GM19193 (cell line): ENCODE data around the gene SLCO3A1.

Source experiments
- POLR2A ChIP-seq: IDR thresholded peaks from 4 replicates; pipeline ENCODE4 v1.6.1; 2011; ENCODE audit not compliant: insufficient read depth, insufficient read length; ENCODE audit errors: extremely low read depth

SLCO3A1 gene

GRCh38 chr15:92151168-92151567 lies 297.7 kb downstream of the SLCO3A1 start:
- TF ChIP-seq POLR2A: no peak

DNA sequence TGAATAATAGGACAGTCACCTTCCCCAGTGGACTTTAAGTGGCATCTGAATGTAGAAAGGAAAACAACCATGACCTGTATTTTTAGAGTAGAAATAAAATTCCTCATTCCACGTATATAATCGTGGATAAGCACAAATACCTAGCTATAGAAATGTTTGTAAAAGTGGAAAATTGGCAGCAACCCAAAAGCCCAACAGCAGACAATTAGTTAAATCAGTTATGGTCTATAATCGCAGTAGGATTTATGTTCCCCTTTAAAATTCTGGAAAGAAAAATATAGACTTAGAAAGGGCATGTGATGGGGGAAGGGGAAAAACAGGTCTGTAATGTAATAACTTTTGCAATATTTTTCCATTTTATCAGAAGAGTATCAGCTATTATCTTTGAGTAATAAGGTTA lies 298.2 kb downstream of the SLCO3A1 start:
- no peak for TF ChIP-seq POLR2A

DNA sequence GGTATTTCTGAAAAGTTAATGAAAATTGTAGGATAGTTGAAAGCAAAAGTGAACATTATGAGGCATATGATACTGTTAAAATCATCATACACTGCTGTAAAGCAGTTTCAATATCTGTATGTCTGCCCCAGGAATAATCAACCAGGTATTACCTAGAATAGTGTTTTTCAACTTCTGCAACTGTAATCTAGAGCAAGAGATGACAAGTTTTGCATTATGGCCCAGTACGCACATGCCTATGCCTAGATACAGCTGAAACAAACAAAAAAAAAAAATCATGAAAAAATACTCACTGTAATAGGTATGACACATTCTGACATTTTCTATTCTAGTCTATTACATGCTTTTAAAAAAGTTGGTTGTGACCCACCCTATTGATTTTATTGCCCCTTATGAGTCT lies 299.5 kb downstream of the SLCO3A1 start:
- no peak for TF ChIP-seq POLR2A

DNA sequence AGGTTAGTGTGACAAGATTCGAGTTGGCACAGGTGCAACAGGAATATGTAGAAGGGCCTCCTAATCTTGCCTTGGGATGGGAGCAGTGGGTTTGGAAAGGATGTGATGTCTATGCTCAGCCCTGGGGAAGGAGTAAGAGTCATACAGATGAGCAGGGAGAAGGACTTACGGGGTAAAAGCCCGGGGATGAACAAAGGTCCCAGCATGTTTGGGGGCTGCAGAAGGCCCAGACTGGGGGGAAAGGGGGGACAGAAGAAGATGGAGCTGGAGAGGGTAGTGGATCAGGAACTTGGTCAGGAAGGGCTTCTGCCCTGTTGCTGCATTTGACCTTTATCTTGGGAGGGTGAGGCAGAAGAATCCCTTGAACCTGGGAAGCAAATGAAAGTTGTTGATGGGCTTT lies 300.1 kb downstream of the SLCO3A1 start:
- no peak for TF ChIP-seq POLR2A

DNA sequence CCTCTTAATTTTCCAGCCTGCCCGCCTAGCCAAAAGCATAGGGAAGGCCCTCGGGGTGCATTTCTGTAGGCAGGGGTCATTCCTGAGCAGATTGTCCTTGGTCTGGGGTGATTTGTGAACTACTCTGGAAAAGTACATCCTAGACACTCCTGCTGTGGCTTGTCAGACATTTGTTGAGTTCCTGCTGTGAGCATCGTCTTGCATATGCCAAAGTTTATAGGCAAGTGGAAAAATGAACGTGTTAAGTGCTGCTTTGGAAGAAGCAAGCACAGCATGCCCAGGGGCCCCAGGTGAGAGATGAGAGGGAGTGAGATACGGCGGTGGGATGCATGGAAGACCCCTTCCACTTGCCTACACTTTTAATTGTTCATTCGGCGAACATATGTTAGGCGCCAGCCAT lies 302.4 kb downstream of the SLCO3A1 start:
- TF ChIP-seq POLR2A: no peak

- TF ChIP-seq POLR2A: no peak
These were observed 304.3 kb downstream of the SLCO3A1 start for GRCh38 chr15:92157666-92158298.

DNA sequence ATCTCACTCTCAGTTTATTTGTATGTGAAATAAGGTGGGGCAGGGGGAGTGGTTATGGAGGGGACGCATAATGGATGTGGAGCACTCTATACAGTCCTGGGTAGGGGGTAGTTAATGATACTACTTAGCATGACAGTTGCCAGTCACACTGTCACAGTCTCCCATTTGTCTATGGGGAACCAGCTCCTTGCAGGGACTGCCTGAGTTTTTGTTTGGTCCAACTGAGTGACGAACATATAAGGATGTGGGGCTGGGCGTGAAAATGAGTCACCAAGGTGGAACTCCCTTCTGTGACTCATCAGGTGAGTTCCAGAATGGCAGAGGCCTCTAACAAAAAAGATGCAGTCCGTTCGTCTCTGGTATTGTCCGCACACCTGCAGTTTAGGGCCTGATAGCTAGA lies 304.9 kb downstream of the SLCO3A1 start:
- TF ChIP-seq POLR2A: no peak

DNA sequence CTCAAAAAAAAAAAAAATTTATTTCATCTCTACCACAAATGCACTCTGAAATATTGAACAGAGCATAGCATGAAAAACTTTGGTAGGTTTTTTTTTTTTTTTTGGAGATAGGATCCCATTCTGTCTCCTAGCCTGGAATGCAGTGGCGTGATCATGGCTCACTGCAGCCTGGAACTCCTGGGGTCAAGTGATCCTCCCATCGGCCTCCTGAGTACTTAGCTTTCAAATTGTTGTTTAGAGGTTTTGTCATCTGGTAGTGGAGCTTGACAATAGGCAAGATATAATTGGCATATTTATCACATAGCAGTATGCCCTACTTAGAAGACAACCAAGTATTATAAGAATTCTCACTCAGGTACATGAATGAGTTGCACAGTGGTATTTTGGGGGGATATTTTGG lies 306.0 kb downstream of the SLCO3A1 start:
- TF ChIP-seq POLR2A: no peak

GRCh38 chr15:92159906-92160841 lies 306.7 kb downstream of the SLCO3A1 start:
- no peak for TF ChIP-seq POLR2A

- peak; percentile 31 for TF ChIP-seq POLR2A
These were observed 307.6 kb downstream of the SLCO3A1 start for GRCh38 chr15:92161039-92161670.

DNA sequence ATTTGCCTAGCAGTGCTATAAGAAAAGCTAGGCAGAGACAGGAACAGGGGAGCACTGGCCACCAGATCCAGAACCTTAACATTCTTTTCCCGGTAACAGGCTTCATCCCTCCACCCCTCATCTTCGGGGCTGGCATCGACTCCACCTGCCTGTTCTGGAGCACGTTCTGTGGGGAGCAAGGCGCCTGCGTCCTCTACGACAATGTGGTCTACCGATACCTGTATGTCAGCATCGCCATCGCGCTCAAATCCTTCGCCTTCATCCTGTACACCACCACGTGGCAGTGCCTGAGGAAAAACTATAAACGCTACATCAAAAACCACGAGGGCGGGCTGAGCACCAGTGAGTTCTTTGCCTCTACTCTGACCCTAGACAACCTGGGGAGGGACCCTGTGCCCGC lies 309.1 kb downstream of the SLCO3A1 start:
- no peak for TF ChIP-seq POLR2A

- TF ChIP-seq POLR2A: no peak
These were observed 310.1 kb downstream of the SLCO3A1 start for GRCh38 chr15:92163641-92164040.

GRCh38 chr15:92164327-92165000 lies 311.0 kb downstream of the SLCO3A1 start:
- no peak for TF ChIP-seq POLR2A

DNA sequence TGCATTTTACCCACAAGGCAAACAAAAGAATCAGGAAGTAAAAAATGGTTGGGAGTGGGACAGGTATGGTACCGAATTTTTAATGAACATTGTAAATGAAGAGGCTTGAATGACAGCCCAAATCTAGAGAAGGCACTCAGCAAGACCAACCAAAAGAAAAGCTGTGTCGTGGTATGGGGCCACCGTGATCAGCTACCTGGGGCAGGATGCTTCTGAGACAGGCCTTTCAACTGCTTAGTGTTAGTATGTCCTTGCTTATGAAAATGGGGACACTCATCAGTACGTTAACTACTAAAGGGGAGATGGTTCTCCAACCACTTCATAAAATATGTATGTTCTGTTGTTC lies 311.5 kb downstream of the SLCO3A1 start:
- TF ChIP-seq POLR2A: no peak

DNA sequence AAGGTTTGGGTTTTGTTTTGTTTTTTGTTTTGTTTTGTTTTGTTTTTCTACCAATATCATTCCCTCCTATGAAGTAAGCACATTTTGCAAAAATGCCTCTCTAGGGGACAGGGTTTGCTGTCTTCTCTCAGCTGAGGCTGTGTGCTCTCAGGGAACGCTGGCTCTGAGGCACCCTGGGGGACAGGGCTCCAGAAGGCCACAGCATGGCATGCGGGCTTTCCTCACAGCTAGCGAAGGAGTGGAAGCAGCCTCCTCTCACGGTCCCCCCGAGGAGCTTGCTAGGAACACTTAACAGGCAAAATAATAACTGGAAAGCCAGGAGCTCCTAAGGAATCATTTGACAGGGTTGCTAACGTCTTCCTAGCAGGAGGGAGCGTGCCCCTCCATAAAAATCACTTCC lies 312.5 kb downstream of the SLCO3A1 start:
- no peak for TF ChIP-seq POLR2A
